Measurements from ENCODE around the gene PROCA1. TPM values are rescaled to one million over a fixed set of nuclear protein-coding genes. Genes with fewer than 3 reads are reported as not detected.

The PROCA1 gene
- total and polyA plus RNA-seq, 3 donors from 2014 or later = 90.2 to 322 (median 286) TPM

DNA sequence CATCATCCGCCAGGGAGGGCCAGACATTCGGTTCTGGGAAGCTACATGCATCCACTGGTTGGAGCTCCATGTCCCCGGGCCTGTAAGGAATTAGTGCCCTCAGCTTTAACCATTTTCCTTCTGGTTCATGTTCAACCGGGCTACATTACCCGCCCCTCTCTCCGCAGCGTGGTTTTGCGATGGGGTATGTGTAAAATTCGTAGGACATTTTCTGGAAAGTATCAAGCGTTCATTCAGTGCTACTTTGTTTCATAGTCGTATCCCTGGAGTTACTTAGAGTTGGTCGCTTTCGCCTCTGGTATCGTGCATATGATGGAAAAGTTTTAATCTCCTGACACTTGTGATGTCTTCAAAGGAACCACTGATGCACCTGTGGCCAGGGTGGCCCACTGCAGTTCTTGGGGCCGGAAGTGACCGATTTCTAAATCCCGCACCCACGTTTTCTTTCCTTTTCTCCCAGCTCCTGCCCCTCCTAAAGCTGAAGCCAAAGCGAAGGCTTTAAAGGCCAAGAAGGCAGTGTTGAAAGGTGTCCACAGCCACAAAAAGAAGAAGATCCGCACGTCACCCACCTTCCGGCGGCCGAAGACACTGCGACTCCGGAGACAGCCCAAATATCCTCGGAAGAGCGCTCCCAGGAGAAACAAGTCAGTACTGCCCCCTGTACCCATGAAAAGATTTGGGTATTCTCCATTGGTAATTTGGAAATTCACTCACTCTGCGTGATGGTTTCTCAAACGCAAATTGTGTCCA is 8.7 kb upstream of the PROCA1 start:
- Histone ChIP-seq H3K4me1 (peaks cover 49% of the 10 kb centered on the region), H3K27ac (peak overlapping the region; percentile 66 to 89), H3K4me3 (peak overlapping the region; percentile 71 to 84), H3K27me3 (no peaks in the 10 kb centered on the region), H3K36me3 (ENCODE audit: low read depth, missing control alignments) (no peaks in the 10 kb centered on the region), H3K9me3 (no peaks in the 10 kb centered on the region)
- DNase-seq = no peak
- 2% methylated on average over 27 to 30 of the region's 30 CpGs for WGBS, 2 donors
- no peak for TF ChIP-seq POLR2A (IDR thresholded peaks at IDR 0.05)
- TF ChIP-seq, protein P1, sequence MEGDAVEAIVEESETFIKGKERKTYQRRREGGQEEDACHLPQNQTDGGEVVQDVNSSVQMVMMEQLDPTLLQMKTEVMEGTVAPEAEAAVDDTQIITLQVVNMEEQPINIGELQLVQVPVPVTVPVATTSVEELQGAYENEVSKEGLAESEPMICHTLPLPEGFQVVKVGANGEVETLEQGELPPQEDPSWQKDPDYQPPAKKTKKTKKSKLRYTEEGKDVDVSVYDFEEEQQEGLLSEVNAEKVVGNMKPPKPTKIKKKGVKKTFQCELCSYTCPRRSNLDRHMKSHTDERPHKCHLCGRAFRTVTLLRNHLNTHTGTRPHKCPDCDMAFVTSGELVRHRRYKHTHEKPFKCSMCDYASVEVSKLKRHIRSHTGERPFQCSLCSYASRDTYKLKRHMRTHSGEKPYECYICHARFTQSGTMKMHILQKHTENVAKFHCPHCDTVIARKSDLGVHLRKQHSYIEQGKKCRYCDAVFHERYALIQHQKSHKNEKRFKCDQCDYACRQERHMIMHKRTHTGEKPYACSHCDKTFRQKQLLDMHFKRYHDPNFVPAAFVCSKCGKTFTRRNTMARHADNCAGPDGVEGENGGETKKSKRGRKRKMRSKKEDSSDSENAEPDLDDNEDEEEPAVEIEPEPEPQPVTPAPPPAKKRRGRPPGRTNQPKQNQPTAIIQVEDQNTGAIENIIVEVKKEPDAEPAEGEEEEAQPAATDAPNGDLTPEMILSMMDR (IDR thresholded peaks at IDR 0.05) = no peak
- intact Hi-C loops (cut with DNase I; ENCODE audit: low total_unique reads) = no loop called here

DNA sequence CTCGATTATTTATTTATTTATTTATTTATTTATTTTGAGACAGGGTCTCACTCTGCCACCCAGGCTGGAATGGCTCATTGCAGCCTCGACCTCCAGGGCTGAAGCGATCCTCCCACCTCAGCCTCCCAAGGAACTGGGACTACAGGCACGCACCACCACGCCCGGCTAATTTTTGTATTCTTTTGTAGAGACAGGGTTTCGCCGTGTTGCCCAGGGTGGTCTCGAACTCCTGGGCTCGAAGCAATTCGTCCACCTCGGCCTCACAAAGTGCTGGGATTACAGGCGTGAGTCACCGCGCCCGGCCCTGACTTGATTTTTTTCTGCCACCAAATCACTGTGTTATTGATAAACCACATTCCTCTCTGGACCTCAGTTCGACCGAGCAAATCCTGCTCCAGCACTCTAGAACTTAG is 7.3 kb upstream of the PROCA1 start:
- TF ChIP-seq POLR2A (IDR thresholded peaks at IDR 0.05) = no peak
- TF ChIP-seq, protein P1 (IDR thresholded peaks at IDR 0.05) = no peak
- DNase-seq = no peak
- peak overlapping the region; percentile 71 to 89 for H3K27ac ChIP-seq
- 24 to 28% methylated on average over 18 of the region's 18 CpGs for WGBS, 2 donors
- peaks cover 45% of the 10 kb centered on the region for H3K4me1 ChIP-seq
- no peaks in the 10 kb centered on the region for H3K9me3 ChIP-seq
- H3K4me3 ChIP-seq = peak overlapping the region; percentile 71 to 84
- intact Hi-C loops (cut with DNase I; ENCODE audit: low total_unique reads) = no loop called here
- no peaks in the 10 kb centered on the region for H3K36me3 ChIP-seq (ENCODE audit: low read depth, missing control alignments)
- no peaks in the 10 kb centered on the region for H3K27me3 ChIP-seq

DNA sequence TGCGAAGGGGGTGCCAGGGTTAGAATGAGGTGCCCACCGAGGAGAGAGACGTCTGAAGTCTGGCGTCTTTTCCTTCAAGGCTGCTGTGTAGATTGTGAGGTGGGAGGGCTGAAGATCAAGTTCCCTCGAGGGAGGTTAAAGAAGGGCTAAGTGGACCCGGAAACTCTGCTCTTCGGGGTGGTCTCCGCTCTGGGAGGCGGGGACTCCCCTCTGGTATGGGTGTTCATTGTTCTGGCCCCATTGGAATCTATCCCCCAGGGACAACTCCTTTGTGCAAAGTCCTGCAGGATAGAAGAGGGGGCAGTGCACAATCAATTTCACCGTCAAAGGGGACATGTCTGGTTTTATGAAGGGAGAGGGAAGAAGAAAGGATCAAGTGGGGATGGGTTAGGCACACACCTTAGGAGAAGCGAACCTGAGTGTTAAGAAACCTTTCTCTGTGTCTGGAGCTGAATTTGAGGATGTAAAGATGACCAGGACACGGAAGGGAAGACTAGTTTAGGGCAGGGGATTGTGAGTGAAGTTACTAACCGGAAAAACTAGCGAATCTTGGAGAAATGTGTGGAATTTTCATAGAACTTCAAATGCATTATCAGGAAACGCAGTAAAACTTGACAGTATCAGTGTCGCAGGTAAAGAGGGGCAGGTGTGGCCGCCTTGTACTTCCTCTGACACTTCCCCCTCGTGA is 6.8 kb upstream of the PROCA1 start:
- intact Hi-C loops (cut with DNase I; ENCODE audit: low total_unique reads) = no loop called here
- H3K4me3 ChIP-seq = peak overlapping the region; percentile 67 to 71
- TF ChIP-seq, protein P1 (IDR thresholded peaks at IDR 0.05) = no peak
- TF ChIP-seq POLR2A (IDR thresholded peaks at IDR 0.05) = no peak
- no peaks in the 10 kb centered on the region for H3K9me3 ChIP-seq
- 17 to 20% methylated on average over 17 to 18 of the region's 18 CpGs for WGBS, 2 donors
- H3K27me3 ChIP-seq = no peaks in the 10 kb centered on the region
- DNase-seq = no peak
- H3K4me1 ChIP-seq = peaks cover 45% of the 10 kb centered on the region
- H3K36me3 ChIP-seq (ENCODE audit: low read depth, missing control alignments) = no peaks in the 10 kb centered on the region
- peak overlapping the region; percentile 89 to 92 for H3K27ac ChIP-seq

DNA sequence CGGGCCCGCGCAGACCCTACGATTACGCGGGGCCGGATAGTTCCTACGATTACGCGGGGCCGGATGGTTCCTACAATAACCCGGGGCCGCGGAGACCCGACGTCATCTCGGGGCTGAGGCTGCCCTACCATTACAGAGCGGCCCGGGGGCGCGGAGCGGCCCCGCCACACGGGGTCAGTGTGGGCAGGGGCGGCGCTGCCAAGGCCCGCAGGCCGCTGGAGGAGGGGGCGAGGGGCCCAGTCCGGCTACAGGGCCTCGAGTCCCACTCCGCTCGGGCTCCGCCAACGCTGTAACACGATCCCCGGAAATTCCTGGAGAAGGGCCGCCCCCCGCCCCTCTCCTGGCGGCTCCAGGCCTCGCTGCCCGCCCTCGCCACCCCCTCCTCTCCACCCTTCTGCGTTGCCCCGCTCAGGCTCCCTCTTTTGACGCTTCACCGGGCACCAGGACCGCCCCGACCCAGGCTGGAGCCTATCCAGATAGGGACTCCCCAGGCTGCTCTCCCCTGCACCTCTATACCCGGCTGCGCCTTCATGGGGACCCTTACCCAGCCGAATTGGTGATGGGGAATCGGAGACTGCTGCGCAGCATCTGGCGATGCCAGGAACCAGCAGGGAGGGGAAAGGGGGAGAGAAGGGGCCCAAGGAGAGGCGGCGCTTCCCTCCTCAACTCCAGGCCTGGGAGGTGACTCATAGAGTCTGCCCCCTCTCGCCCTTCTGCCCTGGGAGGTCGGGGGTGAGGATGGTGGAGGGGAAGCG is 6.1 kb upstream of the PROCA1 start, which contains the start of gene RAB34:
RAB34 (minus strand) TSS at position 291 of the 755 bp plus-strand sequence. CDS start 602 bp downstream, outside the sequence.
- DNase-seq = peak; percentile 71
- peaks cover 45% of the 10 kb centered on the region for H3K4me1 ChIP-seq
- intact Hi-C loops (cut with DNase I; ENCODE audit: low total_unique reads) = no loop called here
- no peaks in the 10 kb centered on the region for H3K9me3 ChIP-seq
- H3K27me3 ChIP-seq = no peaks in the 10 kb centered on the region
- 2 to 5% methylated on average over 6 to 47 of the region's 60 CpGs for WGBS, 2 donors
- H3K36me3 ChIP-seq (ENCODE audit: low read depth, missing control alignments) = no peaks in the 10 kb centered on the region
- TF ChIP-seq POLR2A (IDR thresholded peaks at IDR 0.05) = no peak
- TF ChIP-seq, protein P1 (IDR thresholded peaks at IDR 0.05) = no peak
- H3K27ac ChIP-seq = peak within 1 kb of the TSS; percentile 89 to 92
- peak within 1 kb of the TSS; percentile 67 to 71 for H3K4me3 ChIP-seq
